ENCODE results near the gene CAB39.

The CAB39 gene

GRCh38 chr2:230788554-230789175 is 76.0 kb downstream of the CAB39 start:
- no peak for DNase-seq

DNA sequence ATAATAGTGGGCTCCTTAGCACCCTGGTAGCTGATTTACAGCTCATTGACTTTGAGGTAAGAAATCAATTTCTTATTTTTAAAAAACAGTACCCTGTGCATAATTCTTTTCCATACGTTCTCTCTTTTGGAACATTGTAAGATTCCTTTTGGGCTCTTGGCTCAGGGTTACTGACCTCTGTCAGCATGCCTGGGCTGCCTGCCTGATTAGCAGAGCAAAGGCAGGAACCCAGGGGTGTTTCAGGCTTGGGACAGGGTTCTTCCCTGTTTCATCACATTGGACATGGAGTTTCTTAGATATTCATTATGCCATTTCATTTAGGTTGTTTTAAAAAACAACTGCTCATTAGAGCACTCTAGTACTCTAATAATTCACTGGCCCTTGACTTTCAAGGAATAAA is 78.3 kb downstream of the CAB39 start:
- DNase-seq, result no peak

GRCh38 chr2:230793572-230794359 is 81.1 kb downstream of the CAB39 start:
- DNase-seq, result no peak

DNA sequence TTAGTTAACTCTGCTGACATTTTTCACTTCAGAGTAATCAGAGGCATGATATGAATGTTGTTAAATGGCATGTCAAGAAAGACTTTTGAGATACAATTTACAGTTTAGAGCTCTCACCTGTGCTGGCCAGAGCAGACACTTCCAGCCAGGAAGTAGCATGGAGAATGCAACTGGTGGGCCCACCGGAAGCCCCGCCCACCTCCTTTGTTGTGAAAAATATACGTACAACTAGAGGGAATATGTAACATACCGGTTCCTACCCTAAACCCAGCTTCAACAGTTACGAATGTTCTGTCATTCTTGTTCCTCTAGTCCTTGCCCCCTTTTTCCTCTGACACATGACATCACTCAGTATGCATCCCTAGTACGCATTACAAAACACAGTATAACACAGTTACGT is 81.9 kb downstream of the CAB39 start:
- DNase-seq, result no peak

GRCh38 chr2:230795856-230796255 is 83.2 kb downstream of the CAB39 start:
- DNase-seq, result no peak

GRCh38 chr2:230796280-230796862 is 83.7 kb downstream of the CAB39 start:
- no peak for DNase-seq

DNA sequence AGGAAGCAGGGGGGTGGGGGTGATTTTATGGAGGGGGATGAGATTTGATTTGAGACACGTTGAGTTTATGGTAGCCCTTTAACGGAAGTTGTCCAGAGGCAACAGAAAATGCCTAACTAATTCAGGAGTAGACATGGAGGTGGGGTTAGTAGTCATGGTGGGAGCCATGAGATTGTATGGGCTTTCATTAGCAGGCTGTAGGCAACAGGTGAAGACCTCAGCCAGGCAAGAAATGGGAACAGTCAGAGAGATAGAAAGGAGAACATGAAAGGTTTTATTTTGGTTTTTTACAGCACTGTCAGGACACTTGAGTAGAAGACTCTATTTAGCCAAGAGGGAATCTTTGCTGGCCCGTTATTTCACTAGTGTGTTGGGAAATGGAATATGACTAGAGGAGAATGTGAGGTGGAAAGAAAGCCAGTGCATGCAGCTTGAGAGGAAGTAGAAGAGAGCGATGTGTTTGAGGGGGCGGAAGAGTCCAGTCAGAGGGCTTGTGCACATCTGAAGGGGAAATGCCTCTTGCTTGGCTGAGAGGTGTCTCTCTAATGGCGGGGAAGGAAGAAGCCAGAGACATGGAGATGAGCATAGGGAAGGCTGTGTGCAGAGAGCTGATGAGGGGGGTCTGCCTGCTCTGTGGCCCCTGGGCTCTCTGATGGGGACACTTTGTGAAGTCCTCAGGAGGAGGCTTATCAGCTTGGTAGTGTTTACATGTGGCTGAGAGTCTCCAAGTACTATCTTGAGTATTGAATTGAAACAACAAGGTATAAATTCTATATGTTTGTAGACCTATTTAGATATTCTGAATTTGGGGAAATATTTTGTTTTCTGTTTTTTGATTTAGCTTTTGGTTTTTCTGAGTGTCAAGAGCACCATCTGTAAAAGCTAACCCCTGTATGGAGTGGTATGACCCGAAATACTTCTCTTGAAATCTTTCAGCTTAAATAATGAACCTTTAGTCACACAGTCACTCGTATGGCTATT is 85.2 kb downstream of the CAB39 start:
- no peak for DNase-seq

DNA sequence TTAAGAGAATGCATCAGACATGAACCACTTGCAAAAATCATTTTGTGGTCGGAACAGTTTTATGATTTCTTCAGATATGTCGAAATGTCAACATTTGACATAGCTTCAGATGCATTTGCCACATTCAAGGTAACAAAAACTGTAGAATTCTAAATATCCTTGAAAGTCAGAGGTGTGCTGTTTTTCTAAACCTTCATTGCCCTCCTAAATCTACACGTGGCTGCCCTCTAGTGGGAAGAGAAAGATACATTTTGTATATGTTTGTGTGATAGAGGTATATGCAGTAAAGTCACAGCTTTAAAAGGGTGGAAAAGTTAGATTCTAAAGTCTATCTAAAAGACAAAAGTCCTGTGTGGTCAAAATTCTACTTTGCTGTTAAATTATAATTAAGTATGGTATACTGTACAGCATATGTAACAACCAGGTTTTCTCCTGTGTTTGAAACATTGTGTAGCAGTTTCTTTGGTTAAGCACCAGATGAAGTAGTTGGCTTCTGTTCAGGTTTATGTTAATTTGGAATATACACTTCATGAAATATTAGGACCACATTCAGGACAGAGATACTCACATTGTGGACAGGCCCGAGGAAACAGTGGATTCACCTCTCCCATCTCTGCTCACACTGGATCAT is 86.2 kb downstream of the CAB39 start:
- DNase-seq, result no peak

- DNase-seq, result no peak
These were observed 92.8 kb downstream of the CAB39 start for GRCh38 chr2:230805353-230806017.

GRCh38 chr2:230807729-230808128 is 95.1 kb downstream of the CAB39 start:
- no peak for DNase-seq

GRCh38 chr2:230809015-230809414 is 96.4 kb downstream of the CAB39 start:
- DNase-seq, result no peak

- DNase-seq, result no peak
These were observed 97.1 kb downstream of the CAB39 start for GRCh38 chr2:230809677-230810251.

- DNase-seq, result no peak
These were observed 98.9 kb downstream of the CAB39 start for GRCh38 chr2:230811508-230811907.

DNA sequence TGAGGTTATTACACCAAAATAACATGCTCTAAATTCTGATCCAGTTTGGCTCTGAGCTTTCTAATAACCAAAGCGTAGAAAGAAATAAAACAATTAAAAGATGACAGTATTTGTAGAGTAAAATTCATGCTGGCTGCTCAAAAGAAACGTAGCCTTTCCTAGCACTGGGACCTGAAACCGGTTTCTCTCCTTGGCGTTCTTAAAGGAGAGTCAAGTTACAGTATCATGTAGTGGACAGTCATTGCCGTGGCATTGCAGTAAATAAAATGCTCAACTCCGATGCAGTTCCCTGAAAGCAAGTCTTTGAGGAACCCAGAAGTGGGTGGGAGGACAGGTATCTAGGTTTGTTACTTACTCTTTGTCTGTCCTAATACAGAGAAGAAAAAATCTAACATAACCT is 99.4 kb downstream of the CAB39 start:
- no peak for DNase-seq

- DNase-seq, result no peak
These were observed 102.0 kb downstream of the CAB39 start for GRCh38 chr2:230814616-230815015.

GRCh38 chr2:230815088-230815487 is 102.4 kb downstream of the CAB39 start:
- DNase-seq, result no peak

DNA sequence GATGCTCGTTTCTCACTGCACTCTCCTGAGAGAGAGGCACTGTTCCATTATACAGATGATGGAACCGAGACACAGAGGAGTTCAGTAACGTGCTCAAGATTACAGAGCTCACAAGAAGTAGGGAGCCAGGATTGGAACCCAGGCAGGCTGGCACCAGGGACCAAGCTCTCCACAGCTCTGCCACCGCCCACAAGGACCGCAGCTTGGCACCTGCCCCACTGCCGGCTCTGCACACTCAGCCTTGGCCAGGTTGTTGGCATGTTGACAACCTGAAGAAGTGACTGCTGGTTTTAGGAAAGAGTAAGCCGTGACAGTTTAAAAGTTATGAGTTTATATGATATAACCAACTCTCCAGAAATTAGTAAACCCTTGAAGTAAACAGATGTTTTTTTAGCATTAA is 104.1 kb downstream of the CAB39 start:
- DNase-seq, result no peak

DNA sequence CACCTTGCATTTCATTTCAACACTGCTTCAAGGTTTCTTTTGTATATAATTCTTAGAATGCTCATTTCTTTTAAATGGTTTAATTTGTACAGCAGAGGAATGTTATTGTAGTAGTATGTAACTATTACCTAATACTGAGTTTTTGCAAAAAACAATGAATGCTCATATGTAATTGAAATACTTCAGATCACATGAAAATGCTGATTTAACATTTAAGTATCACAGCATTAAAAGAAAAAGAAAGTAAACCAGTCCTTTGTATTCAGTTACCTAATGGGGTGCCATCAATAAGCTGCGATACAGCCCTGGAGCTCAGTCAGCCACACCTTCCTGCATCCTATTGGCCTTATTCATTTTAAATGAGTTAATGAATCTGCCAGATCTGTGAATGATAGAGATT is 106.8 kb downstream of the CAB39 start:
- DNase-seq, result no peak

DNA sequence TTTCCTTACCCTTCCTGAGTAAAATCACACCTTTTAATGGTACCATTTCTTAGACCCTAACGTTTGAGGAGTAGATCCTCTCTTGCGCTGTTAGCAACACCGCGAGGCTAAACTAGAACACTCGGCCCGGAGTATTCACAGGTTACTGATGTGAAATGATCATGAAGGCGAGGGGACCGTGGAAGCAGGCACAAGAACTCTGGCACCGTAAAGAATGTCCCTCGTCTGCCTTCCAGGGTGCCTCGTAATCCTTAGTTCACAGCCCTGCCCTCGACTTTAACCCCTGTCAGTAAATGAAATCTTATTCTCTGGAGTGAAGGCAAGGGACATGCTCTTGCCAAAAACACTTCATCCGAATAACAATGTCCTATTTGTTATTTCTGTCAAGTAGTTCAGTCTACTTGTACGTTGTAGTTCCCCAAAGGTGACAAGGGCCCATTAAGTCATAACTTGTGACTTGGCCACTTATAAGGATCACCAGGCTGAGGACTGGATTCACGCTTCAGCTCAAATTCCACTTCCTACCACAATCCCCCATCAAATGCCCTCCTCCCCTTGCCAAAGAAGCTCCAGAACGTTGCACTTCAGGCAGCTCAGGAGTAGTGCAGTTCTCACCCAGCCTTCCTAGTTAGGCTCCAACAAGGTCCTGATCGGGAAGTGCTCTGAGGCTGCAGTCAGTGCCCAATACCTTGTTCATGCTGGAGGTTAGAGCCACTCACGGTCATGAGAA is 108.8 kb downstream of the CAB39 start:
- no peak for DNase-seq

- no peak for DNase-seq
These were observed 109.4 kb downstream of the CAB39 start for GRCh38 chr2:230821991-230822520.
